Breast epithelium (tissue), 3 donors: ENCODE measurements around the gene SS18.

Experiments used
- CTCF ChIP-seq, 3 donors: fragments of 450-650 bp; IDR thresholded peaks; one replicate each; pipeline ENCODE4 v1.5.1; 2016 to 2017; ENCODE audit warnings: antibody characterized with exemption in 3 of 3, mild to moderate bottlenecking in 3 of 3, moderate library complexity in 3 of 3
- POLR2A ChIP-seq: fragments of 450-650 bp; IDR thresholded peaks from one replicate; pipeline ENCODE4 v1.6.1; 2016; ENCODE audit warnings: antibody characterized with exemption, mild to moderate bottlenecking, moderate library complexity

- no peak for TF ChIP-seq POLR2A
- TF ChIP-seq CTCF (IDR thresholded peaks at IDR 0.05), result no peak
Observed at GRCh38 chr18:26096852-26097251, 6.4 kb upstream of the SS18 start.
